LNCaP clone FGC (cell line): ENCODE results near the gene POLR1D.

Experiments used
- DNase-seq: peaks from one replicate; pipeline ENCODE4 v3.0.0-alpha.2; 2011; ENCODE audit warnings: low read depth
- H3K4me3 ChIP-seq: 2 replicates; pipeline ENCODE4 v1.5.1; 2011; ENCODE audit warnings: mild to moderate bottlenecking, low read depth, low read length, control low read depth
- TF ChIP-seq, protein P1 (sequence below): IDR thresholded peaks from 2 replicates; pipeline ENCODE4 v1.5.1; 2012; ENCODE audit warnings: mild to moderate bottlenecking; ENCODE audit not compliant: control insufficient read depth, insufficient read depth; ENCODE audit errors: extremely low read depth

Gene POLR1D

DNA sequence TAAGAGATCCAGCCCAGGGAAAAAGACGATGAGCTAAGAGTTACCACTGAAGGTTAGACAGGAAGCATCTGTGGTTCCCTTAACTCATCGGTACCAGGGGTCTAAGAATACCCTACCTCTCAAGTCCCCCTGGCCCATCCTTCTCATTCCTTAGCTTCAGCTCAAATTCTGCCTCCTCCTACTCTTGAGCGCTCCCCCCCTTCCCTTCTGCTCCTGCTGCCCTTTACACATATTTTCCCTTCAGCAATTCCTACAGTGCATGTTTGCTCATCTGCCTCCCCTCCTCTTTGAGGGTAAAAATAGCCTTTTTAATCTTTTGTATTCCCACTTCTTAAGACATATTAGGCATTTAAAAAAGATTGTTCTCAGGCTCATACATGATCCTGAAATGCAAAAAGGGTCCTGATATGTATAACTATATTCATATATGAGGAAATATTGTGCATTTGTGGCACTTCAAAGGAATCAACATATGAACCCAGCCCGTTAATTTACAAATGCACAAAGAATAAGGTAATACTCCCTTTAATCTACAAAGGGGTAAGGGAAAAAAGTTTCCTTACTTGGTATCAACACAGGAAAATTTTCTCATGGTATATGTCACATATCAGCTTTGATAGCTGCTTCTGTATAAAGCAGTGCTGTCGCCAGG is 34.5 kb upstream of the POLR1D start:
- no peak for DNase-seq
- TF ChIP-seq, protein P1, sequence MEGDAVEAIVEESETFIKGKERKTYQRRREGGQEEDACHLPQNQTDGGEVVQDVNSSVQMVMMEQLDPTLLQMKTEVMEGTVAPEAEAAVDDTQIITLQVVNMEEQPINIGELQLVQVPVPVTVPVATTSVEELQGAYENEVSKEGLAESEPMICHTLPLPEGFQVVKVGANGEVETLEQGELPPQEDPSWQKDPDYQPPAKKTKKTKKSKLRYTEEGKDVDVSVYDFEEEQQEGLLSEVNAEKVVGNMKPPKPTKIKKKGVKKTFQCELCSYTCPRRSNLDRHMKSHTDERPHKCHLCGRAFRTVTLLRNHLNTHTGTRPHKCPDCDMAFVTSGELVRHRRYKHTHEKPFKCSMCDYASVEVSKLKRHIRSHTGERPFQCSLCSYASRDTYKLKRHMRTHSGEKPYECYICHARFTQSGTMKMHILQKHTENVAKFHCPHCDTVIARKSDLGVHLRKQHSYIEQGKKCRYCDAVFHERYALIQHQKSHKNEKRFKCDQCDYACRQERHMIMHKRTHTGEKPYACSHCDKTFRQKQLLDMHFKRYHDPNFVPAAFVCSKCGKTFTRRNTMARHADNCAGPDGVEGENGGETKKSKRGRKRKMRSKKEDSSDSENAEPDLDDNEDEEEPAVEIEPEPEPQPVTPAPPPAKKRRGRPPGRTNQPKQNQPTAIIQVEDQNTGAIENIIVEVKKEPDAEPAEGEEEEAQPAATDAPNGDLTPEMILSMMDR, result no peak
- no peak overlapping the region for H3K4me3 ChIP-seq

DNA sequence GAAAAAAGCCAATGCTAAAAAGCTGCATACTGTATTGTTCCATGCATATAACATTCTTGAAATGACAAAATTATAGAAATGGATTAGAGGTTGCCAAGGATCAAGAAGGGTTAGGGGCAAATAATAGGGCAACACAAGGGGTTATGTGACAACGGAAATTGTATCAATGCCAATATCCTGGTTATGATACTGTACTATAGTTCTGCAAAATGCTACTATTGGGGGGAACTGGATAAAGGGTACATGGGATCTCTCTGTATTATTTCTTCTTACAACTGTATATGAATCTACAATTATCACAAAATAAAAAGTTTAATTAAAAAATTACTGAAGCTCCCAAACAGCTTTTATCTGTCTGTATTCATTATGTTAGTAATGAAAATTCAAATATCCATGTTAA is 33.3 kb upstream of the POLR1D start:
- no peak overlapping the region for H3K4me3 ChIP-seq
- DNase-seq, result no peak
- TF ChIP-seq, protein P1, result no peak

DNA sequence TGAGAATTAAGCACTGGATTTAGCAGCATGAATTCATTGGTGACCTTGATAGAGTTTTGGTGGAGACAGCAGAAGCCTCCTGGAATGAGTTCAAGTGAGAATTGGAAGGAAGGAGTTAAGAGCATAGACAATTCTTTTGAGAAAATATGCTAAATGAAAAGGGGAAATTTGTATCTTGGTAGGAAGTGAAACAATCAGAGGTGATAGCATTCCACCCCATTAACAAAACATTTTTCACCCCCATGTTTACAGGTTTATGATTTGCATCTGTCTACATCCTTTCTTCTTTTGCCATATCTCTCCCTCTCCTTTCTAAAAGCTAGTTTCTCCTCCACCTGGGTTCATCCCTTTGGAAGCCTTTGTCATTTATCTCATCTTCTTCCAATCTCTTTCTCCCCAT is 28.8 kb upstream of the POLR1D start:
- TF ChIP-seq, protein P1, result no peak
- no peak overlapping the region for H3K4me3 ChIP-seq
- no peak for DNase-seq

DNA sequence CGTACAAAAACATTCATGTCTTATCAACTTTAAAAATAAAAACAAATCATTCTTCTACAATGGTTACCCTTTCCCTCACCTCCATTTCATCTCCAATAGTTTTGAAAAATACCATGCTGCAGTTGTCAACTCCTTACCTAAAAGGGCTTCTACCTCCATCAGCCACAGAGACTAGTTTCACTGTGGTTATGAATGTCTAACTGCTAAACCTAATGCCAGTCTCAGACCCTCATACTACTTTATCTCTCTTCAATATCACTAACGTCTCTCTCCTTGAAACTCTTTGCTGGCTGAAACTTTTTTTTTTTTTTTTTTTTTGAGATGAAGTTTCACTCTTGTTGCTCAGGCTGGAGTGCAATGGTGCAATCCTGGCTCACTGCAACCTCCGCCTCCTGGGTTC is 28.4 kb upstream of the POLR1D start:
- no peak overlapping the region for H3K4me3 ChIP-seq
- DNase-seq, result no peak
- TF ChIP-seq, protein P1, result no peak

DNA sequence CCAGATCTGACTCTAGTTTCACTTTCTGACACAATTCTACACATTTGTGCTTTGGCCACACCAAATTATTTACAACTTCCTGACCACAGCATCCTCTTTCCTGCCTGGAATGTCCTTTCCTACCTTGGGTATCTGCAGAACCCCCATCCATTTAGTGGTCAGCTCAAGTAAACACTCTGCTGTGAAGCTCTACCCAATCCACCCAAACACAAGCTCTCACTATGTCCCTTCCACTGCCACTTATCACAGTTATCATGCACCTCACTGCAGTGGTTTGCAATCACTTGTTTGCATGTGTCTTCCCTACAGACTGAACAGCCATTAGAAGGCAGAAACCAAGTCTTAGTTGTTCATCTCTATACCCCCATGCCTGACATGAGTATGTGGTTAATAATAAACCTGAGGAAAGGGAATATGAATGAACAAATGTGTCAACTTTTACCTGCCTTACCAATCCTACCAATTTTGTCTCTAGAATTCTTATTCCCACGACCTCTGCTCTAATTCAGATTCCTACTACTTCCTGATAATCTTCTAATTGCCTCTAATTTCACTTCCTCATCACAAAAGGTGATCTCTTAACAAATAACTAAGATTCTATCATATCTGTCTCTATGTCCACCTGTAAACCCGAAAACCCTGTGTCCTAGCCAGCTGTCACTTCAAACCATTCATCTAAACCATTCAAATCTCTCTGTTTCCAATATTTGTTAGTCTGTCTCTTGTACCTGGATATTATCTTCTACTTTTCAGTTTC is 26.5 kb upstream of the POLR1D start:
- H3K4me3 ChIP-seq, result no peak overlapping the region
- TF ChIP-seq, protein P1, result no peak
- DNase-seq, result no peak

DNA sequence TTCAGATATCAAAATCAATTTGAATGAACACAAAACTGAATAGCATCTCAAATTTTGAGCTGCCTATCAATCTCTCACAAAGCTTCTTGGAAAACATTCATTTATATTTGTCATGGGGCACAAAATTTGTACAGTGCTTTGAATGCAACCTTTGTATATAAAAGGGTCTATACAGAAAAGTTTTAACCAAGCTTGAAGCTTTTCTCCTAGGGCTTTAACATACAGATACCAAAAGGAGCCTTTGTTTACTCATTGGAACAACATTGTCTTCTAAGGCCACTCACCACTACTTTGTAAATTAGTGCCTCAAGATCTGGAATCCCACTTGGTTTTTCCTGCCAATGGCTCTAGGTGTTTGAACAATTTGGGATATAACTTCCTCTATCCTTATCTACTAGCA is 22.6 kb upstream of the POLR1D start:
- DNase-seq, result no peak
- TF ChIP-seq, protein P1, result no peak

More for the DNA sequence above, 22.6 kb upstream of the POLR1D start:
- H3K4me3 ChIP-seq, result no peak overlapping the region
